ENCODE measurements around the gene GTF2B. TPM values are rescaled to one million over a fixed set of nuclear protein-coding genes. Genes with fewer than 3 reads are reported as not detected.
"Not testable (repeated sequence)": the region's sequence is repeated elsewhere in the genome, so short reads cannot be mapped to it uniquely, and the experiment has no call there.

GTF2B gene
- total RNA-seq, 2 donors from 2014 or later, result 29.8 to 34.0 TPM

DNA sequence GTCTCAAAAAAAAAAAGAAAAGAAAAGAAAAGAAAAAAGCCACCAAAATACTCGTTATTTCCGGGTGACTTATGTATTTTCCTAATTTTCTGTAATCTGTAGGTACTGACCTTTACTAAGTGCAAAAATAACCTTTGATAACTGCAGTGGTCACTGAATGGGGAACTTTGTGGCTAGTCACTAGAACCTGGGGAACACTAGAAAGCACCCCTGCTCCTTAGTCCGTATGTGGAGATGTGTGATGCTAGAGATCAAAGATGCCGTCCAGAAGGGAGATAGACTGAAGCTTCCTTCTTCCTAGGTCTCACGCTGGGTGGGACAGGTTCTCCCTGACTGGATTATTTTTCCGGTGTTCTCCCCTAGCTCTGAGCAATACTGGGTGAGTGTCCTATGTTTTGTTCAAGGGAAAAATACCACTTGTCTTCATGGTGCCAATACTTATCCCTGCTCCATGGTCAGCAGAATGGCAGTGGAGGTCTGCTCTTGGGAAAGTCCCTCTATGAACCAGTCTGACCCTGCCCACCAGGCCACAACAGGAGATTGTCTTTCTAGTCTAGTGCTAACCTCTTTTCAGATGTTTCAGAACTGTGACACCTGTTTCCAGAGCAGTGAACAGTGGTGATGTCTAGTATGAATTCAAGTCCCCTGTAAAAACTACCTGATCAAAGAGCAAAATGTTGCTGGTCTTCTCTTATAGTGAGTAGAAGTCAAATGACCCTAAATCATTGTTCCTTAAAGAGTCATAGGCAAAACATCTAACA, 39.9 kb downstream of the GTF2B start:
- 86% methylated on average over 6 of the region's 6 CpGs for WGBS
- Histone ChIP-seq H3K27ac (no peak overlapping the region), H3K4me1 (replicated peaks) (no peaks in the 10 kb centered on the region), H3K4me3 (no peak overlapping the region), H3K27me3 (replicated peaks; ENCODE audit: insufficient read depth) (no peaks in the 10 kb centered on the region), H3K36me3 (peaks cover 0 to 5% of the 10 kb centered on the region in 2 donors), H3K9me3 (no peaks in the 10 kb centered on the region)
- intact Hi-C loops (cut with DNase I), result no loop called here
- no peak for DNase-seq (ENCODE audit: low spot score)
- TF ChIP-seq POLR2AphosphoS5 (IDR thresholded peaks at IDR 0.05) (no peak), POLR2A (IDR thresholded peaks at IDR 0.05) (no peak), CTCF (IDR thresholded peaks at IDR 0.05) (no peak)

- no peaks in the 10 kb centered on the region for H3K4me1 ChIP-seq (replicated peaks)
- DNase-seq (ENCODE audit: low spot score), result no peak
- no peaks in the 10 kb centered on the region for H3K27me3 ChIP-seq (replicated peaks; ENCODE audit: insufficient read depth)
- H3K4me3 ChIP-seq, result no peak overlapping the region
- no peak for TF ChIP-seq POLR2AphosphoS5 (IDR thresholded peaks at IDR 0.05)
- TF ChIP-seq POLR2A (IDR thresholded peaks at IDR 0.05), result no peak
- no peak for TF ChIP-seq CTCF (IDR thresholded peaks at IDR 0.05)
- H3K9me3 ChIP-seq, result no peaks in the 10 kb centered on the region
- no peak overlapping the region for H3K27ac ChIP-seq
- 43% methylated on average over 1 of the region's 1 CpG for WGBS
- intact Hi-C loops (cut with DNase I), result no loop called here
- H3K36me3 ChIP-seq, result peaks cover 0 to 5% of the 10 kb centered on the region in 2 donors
Observed at GRCh38 chr1:88847643-88848042, 43.7 kb downstream of the GTF2B start.

DNA sequence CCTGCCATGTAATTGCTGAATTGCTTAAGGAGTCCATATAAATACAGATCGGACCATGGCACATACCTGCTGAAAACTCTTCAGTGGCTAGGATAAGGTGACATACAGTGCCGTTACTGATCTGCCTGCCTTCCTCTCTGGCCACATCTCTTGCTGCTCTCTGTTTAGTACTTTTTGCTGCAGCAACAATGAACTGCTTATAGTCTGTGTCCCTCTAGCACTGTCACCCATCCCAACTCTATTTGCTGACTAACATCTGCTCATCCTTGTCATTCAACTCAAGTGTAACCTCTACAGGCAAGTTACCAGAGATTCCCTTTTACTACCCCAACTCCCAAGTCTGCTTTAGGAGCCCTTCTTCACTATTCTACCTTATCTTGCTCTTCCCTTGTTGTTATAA, 65.6 kb downstream of the GTF2B start:
- H3K36me3 ChIP-seq, result no peaks in the 10 kb centered on the region
- 92% methylated on average over 2 of the region's 2 CpGs for whole genome bisulfite sequencing

GRCh38 chr1:88819642-88820041, 71.7 kb downstream of the GTF2B start:
- H3K27me3 ChIP-seq (replicated peaks; ENCODE audit: insufficient read depth); H3K4me1 ChIP-seq (replicated peaks); H3K36me3 ChIP-seq; DNase-seq (ENCODE audit: low spot score); H3K9me3 ChIP-seq; H3K27ac ChIP-seq; H3K4me3 ChIP-seq; intact Hi-C loops (cut with DNase I): not testable (repeated sequence)
- 96% methylated on average over 3 of the region's 3 CpGs for WGBS

More for the DNA sequence above, 65.6 kb downstream of the GTF2B start:
- intact Hi-C loops (cut with DNase I), result no loop called here
- H3K4me3 ChIP-seq, result no peak overlapping the region
- no peak overlapping the region for H3K27ac ChIP-seq
- no peak for DNase-seq (ENCODE audit: low spot score)
- no peaks in the 10 kb centered on the region for H3K27me3 ChIP-seq (replicated peaks; ENCODE audit: insufficient read depth)
- H3K9me3 ChIP-seq, result no peaks in the 10 kb centered on the region
- no peak for TF ChIP-seq CTCF (IDR thresholded peaks at IDR 0.05)
- no peak for TF ChIP-seq POLR2A (IDR thresholded peaks at IDR 0.05)
- no peak for TF ChIP-seq POLR2AphosphoS5 (IDR thresholded peaks at IDR 0.05)
- no peaks in the 10 kb centered on the region for H3K4me1 ChIP-seq (replicated peaks)

DNA sequence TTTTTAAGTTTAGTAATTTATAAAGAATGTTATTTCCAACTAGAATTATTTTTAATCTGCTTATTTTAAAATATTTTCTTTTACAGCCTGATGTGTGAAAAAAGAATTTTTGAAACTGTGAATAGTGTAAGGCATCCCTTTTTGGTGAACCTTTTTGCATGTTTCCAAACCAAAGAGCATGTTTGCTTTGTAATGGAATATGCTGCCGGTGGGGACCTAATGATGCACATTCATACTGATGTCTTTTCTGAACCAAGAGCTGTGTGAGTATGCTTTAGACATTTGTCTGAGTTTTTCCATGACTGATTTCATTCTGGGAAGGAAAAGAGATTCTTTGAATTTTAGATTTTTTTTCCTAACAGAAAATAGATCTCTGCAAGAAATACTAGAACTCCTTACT, 77.9 kb downstream of the GTF2B start:
- 100% methylated on average over 1 of the region's 1 CpG for WGBS
- no peaks in the 10 kb centered on the region for H3K4me1 ChIP-seq (replicated peaks)
- TF ChIP-seq POLR2AphosphoS5 (IDR thresholded peaks at IDR 0.05) (no peak), CTCF (IDR thresholded peaks at IDR 0.05) (no peak), POLR2A (IDR thresholded peaks at IDR 0.05) (no peak)
- H3K9me3 ChIP-seq, result no peaks in the 10 kb centered on the region
- H3K36me3 ChIP-seq, result no peaks in the 10 kb centered on the region
- H3K27ac ChIP-seq, result no peak overlapping the region
- DNase-seq (ENCODE audit: low spot score), result no peak
- H3K27me3 ChIP-seq (replicated peaks; ENCODE audit: insufficient read depth), result no peaks in the 10 kb centered on the region
- no peak overlapping the region for H3K4me3 ChIP-seq
- intact Hi-C loops (cut with DNase I), result no loop called here
